BLaER1 (cell line): ENCODE results near the gene FHAD1.

Experiments
- H3K27ac ChIP-seq: shearing (Covaris generic); formaldehyde crosslinking; 2 replicates; pipeline ENCODE4 v1.8.1; 2022
- H3K27me3 ChIP-seq: shearing (Covaris generic); formaldehyde crosslinking; 2 replicates; pipeline ENCODE4 v1.8.1; 2022
- H3K36me3 ChIP-seq: shearing (Covaris generic); formaldehyde crosslinking; 2 replicates; pipeline ENCODE4 v1.8.1; 2022
- H3K4me1 ChIP-seq: shearing (Covaris generic); formaldehyde crosslinking; 2 replicates; pipeline ENCODE4 v1.8.1; 2022
- H3K4me2 ChIP-seq: shearing (Covaris generic); formaldehyde crosslinking; 2 replicates; pipeline ENCODE4 v1.8.1; 2022
- H3K4me3 ChIP-seq: shearing (Covaris generic); formaldehyde crosslinking; 2 replicates; pipeline ENCODE4 v1.8.1; 2022
- H3K9ac ChIP-seq: shearing (Covaris generic); formaldehyde crosslinking; 2 replicates; pipeline ENCODE4 v1.8.1; 2022
- H3K9me3 ChIP-seq: shearing (Covaris generic); formaldehyde crosslinking; 2 replicates; pipeline ENCODE4 v1.8.1; 2022
- H4K20me1 ChIP-seq: shearing (Covaris generic); formaldehyde crosslinking; 2 replicates; pipeline ENCODE4 v1.8.1; 2022
- Cebpa-rat ChIP-seq: shearing (Covaris generic); IDR thresholded peaks from 2 replicates; pipeline ENCODE4 v1.8.1; 2022

The FHAD1 gene

DNA sequence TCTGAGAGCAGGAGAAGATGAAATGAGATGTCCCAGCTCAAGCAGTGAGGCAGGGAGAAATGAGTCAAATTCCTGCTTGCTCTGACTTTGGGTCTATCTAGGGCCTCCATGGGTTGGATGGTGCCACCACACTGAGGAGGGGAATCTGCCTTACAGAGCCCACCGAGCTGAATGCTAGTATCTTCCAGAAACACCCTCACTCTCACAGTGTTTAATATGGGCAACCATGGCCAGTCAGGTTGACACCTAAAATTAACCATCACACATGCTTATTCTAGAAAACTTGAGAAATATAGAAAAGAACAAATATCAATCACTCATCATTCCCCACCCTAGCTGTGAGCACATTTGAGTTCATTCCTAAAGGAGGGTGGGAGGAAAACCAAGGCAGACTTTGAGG is 29.4 kb upstream of the FHAD1 start:
- no peaks in the 10 kb centered on the region for H3K4me1 ChIP-seq
- H3K27me3 ChIP-seq: no peaks in the 10 kb centered on the region
- H3K36me3 ChIP-seq: 0 out of 2 replicates have a peak, but pooled peaks cover 7% of the 10 kb centered on the region
- H3K9me3 ChIP-seq: peaks cover 19% of the 10 kb centered on the region
- no peak overlapping the region for H3K27ac ChIP-seq
- H4K20me1 ChIP-seq: no peaks in the 10 kb centered on the region
- H3K9ac ChIP-seq: no peak overlapping the region
- H3K4me3 ChIP-seq: no peak overlapping the region
- no peak for TF ChIP-seq Cebpa-rat
- H3K4me2 ChIP-seq: no peak overlapping the region

DNA sequence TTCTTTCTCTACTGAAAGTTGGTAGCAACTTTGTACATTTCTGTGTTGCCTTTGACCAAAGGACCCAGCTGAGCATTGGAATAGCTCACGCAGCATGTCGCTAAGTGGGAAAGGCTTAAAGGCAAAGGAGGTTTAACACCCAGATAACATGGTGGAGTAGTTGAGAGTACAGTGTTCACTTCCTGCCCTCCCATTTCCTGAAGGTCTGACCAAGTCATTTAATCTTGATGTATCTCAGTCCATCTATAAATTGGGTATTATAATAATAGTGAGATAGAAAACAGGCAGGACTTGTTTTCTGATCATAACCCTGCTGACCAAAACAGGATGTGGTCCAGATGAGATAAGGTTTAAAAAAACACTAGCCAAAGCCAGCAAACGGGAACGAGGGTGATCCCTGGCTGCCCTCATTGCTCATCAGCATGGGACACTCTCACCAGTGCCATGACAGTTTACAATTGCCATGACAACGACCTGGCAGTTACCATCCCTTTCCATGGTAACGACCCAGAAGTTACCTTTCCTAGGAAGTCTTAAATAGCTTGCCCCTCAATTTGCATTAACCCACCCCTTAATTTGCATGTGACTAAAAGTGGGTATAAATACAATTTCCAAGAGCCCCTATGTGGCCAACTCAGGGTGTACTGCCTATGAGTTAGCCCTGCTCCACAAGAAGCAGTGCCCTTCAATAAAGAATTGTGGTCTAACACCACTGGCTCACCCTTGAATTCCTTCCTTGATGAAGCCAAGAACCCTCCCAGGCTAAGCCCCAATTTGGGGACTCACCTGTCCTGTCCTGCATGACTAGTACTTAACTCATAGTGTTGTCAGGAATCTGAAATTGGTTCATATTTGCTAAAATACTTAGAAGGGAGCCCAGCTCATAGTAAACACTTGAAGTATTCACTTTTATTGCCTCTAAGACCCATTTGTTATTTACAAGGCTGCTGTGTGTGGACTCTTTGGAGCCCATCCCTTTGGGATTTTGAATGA is 28.4 kb upstream of the FHAD1 start:
- no peak overlapping the region for H3K9ac ChIP-seq
- H3K27ac ChIP-seq: no peak overlapping the region
- H3K4me2 ChIP-seq: no peak overlapping the region

DNA sequence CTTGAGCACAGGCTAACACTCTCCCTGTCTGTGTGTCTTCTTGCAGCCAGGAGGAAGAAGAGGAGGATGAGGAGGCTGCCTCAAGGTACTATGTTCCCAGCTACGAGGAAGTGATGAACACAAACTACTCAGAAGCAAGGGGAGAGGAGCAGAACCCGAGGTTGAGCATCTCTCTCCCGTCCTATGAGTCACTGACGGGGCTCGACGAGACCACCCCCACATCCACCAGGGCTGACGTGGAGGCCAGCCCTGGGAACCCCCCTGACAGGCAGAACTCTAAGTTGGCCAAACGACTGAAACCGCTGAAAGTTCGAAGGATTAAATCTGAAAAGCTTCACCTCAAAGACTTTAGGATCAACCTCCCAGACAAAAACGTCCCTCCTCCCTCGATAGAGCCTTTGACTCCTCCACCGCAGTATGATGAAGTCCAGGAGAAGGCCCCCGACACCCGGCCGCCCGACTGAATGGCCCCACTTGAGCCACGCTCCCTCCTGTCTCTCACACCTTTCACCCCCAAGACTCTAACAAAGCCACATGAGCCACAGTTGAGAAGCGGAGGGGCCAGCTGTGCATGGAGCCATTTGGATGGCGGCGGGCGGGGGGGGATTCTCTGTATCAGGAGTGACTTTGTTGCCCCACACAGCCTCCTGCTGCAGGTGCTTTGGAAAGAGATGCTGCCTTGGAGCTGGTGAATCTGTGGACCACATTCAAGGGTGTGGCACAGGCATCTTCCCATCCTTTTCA is 27.6 kb upstream of the FHAD1 start:
- peaks cover 9% of the 10 kb centered on the region for H3K4me1 ChIP-seq
- H3K4me2 ChIP-seq: no peak overlapping the region
- H3K27me3 ChIP-seq: no peaks in the 10 kb centered on the region
- no peaks in the 10 kb centered on the region for H4K20me1 ChIP-seq
- H3K9ac ChIP-seq: no peak overlapping the region
- 0 out of 2 replicates have a peak, but pooled peaks cover 7% of the 10 kb centered on the region for H3K36me3 ChIP-seq
- peaks cover 19% of the 10 kb centered on the region for H3K9me3 ChIP-seq
- H3K27ac ChIP-seq: no peak overlapping the region
- H3K4me3 ChIP-seq: no peak overlapping the region
- TF ChIP-seq Cebpa-rat: no peak

More for the DNA sequence above, 28.4 kb upstream of the FHAD1 start:
- Histone ChIP-seq H3K36me3 (0 out of 2 replicates have a peak, but pooled peaks cover 7% of the 10 kb centered on the region), H4K20me1 (no peaks in the 10 kb centered on the region), H3K9me3 (peaks cover 19% of the 10 kb centered on the region), H3K4me3 (no peak overlapping the region), H3K4me1 (peaks cover under 1% of the 10 kb centered on the region), H3K27me3 (no peaks in the 10 kb centered on the region)
- no peak for TF ChIP-seq Cebpa-rat

DNA sequence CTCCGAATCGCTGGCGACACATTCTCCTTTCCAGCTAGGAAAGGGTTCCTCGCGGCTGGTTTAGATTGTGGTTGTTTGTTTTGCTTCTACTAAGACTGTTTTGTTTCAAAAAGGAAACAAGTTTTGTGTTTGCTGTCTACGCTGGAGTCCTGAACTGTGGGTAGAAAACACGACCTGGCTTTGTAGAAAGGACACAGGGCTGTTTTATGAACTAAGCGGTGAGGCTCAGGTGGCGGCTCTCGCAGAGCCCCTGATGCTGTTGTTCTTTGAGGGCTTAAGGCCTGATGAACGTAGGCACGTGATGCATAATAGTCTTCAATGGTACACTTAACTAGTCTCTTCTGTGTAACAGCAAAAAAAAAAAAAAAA is 27.0 kb upstream of the FHAD1 start:
- no peak for TF ChIP-seq Cebpa-rat
- Histone ChIP-seq H3K4me2 (no peak overlapping the region), H3K4me1 (peaks cover 14% of the 10 kb centered on the region), H3K9ac (no peak overlapping the region), H3K36me3 (0 out of 2 replicates have a peak, but pooled peaks cover 7% of the 10 kb centered on the region), H4K20me1 (no peaks in the 10 kb centered on the region), H3K9me3 (peaks cover 19% of the 10 kb centered on the region), H3K4me3 (no peak overlapping the region), H3K27me3 (no peaks in the 10 kb centered on the region), H3K27ac (no peak overlapping the region)

DNA sequence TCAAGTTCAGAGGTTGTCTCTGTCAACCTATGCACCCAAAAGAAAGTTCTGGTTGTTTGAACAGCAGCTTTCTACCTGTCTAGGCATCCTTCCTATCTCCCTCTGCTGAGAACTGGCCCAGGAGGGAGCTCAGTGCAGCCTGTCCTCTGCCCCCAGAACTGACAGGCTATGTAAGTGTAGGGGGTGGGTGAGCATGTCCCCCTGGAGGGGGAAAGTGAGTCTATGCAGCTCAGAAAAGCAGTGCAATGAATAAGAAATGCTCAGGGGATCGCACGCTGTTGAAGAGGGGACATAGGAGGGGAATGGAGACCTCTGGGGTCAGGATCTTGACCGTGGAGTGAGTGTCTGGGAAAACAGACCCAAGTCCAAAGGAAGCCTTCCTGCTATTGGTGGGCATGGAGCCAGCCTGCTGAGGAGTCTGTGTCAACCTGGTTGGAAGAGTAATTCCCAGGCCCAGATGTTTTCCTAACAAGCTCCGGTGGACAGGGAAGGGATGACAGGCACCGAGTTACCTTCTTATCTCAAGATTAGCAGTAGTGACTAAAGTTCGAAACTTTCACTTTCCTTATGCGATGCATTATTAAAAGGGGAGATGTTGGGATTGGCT is 26.1 kb upstream of the FHAD1 start:
- Histone ChIP-seq H3K27me3 (no peaks in the 10 kb centered on the region), H3K4me2 (no peak overlapping the region), H3K9me3 (peaks cover 19% of the 10 kb centered on the region), H4K20me1 (no peaks in the 10 kb centered on the region), H3K9ac (no peak overlapping the region), H3K4me1 (peaks cover 16% of the 10 kb centered on the region), H3K36me3 (0 out of 2 replicates have a peak, but pooled peaks cover 7% of the 10 kb centered on the region), H3K27ac (no peak overlapping the region), H3K4me3 (no peak overlapping the region)
- TF ChIP-seq Cebpa-rat: no peak

DNA sequence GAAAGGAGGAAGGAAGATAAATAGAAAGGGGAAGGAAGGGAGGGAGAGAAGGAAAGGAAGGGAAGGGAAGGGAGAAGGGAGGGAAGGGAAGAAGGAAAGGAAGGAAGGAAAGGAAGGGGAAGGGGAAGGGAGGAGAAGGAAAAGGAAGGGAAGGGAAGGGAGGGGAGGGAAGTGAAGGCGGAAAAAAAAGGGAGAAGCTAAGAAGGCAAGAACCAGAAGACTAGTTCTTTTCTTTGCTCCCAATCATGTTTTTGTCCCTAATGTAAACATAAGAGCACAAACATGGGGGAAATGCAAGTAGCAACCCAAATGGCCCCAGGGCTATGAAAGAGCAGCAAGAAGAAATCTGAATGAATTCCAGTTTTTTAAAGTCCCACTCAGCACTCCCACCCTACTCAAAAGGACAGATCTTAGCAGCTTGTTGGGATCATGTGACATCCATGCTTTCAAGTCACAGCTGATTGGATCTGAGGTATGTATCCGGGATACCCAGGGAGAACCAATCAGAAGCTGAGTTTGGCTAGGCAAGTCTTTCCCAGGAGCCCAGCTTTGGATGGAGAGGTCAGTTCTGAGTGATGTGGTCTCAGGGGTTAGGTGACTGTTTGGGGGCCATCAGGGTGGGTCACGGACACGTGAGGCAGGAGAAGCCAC is 24.2 kb upstream of the FHAD1 start:
- no peak overlapping the region for H3K4me3 ChIP-seq
- H4K20me1 ChIP-seq: no peaks in the 10 kb centered on the region
- H3K4me2 ChIP-seq: no peak overlapping the region
- no peak for TF ChIP-seq Cebpa-rat
- H3K4me1 ChIP-seq: peaks cover 31% of the 10 kb centered on the region
- H3K9ac ChIP-seq: no peak overlapping the region
- H3K27ac ChIP-seq: no peak overlapping the region
- peaks cover 16% of the 10 kb centered on the region for H3K9me3 ChIP-seq
- 0 out of 2 replicates have a peak, but pooled peaks cover 7% of the 10 kb centered on the region for H3K36me3 ChIP-seq
- H3K27me3 ChIP-seq: no peaks in the 10 kb centered on the region

DNA sequence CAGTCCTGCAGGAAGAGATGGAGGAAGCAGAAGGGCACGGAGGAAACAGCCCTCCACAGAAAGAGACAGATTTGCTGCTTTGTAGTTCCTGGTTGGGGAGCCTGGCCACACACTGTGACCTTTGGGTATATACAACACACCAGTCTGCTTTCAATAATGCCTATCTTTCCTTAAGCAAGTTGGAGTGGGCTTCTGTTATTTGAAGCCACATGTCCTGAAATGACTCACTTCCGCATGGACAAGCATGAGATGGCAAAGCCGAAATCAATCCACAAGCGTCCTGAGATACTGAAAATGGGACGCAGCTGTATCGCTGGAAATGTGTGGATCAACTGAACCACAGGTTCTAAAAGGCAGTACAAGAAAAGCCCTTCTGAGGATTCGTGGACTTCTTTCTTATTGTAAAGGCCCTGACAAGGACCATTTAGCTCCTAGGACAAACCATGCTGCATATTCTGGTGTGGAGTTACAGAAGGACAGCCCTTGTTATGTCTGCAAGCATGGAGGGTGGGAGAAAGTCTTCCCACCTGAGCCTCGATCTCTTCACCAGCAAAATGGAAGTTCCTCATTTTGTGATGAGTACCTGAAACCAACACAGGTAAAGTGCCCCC is 22.7 kb upstream of the FHAD1 start:
- Histone ChIP-seq H3K4me3 (no peak overlapping the region), H4K20me1 (no peaks in the 10 kb centered on the region), H3K9ac (no peak overlapping the region), H3K4me2 (peak overlapping the region; percentile 31), H3K27me3 (no peaks in the 10 kb centered on the region), H3K27ac (peak overlapping the region; percentile 3; the same call in 1 of the 2 replicates), H3K36me3 (0 out of 2 replicates have a peak, but pooled peaks cover under 1% of the 10 kb centered on the region), H3K4me1 (peaks cover 31% of the 10 kb centered on the region), H3K9me3 (peaks cover 1% of the 10 kb centered on the region)
- no peak for TF ChIP-seq Cebpa-rat

DNA sequence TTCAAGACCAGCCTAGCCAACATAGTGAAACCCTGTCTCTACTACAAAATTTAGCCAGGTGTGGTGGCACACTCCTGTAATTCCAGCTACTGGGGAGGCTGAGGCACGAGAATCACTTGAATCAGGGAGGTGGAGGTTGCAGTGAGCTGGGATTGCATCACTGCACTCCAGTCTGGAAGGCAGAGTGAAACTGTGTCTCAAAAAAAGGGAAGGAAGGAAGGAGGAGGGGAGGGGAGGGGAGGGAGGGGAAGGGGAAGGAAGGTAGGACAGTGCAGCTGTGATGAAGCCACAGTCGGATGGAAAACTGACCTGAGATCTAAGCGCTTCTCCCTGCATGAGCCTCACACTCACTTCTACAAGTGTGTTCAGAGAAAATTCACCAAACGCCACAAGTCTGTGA is 22.0 kb upstream of the FHAD1 start:
- H4K20me1 ChIP-seq: no peaks in the 10 kb centered on the region
- no peak for TF ChIP-seq Cebpa-rat
- peak overlapping the region; percentile 31 for H3K4me2 ChIP-seq
- peaks cover 31% of the 10 kb centered on the region for H3K4me1 ChIP-seq
- no peak overlapping the region for H3K9ac ChIP-seq
- no peak overlapping the region for H3K27ac ChIP-seq
- no peak overlapping the region for H3K4me3 ChIP-seq
- H3K36me3 ChIP-seq: no peaks in the 10 kb centered on the region
- H3K27me3 ChIP-seq: no peaks in the 10 kb centered on the region
- H3K9me3 ChIP-seq: no peaks in the 10 kb centered on the region

DNA sequence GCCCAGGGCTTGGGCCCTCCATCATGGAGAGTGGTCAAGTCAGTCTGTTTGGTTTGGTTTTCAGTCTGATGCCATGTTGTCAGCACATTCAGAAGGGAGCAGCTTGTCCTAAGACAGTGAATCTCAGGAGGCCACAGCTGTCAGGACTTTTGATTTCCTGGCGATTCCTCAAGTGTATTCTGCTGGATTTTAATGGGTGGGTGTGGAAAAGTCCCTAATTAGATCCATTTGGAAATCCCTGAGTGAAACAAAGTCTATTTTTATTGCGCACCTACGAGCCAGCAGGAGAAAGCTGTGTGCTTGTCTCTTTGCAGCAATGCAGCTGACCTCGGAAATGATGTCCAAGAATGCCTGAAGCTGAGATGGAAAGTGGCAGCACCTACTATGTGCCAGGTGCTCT is 21.6 kb upstream of the FHAD1 start:
- Histone ChIP-seq H3K27ac (no peak overlapping the region), H3K27me3 (no peaks in the 10 kb centered on the region), H3K4me2 (no peak overlapping the region), H4K20me1 (no peaks in the 10 kb centered on the region), H3K9ac (no peak overlapping the region), H3K36me3 (no peaks in the 10 kb centered on the region), H3K4me1 (peaks cover 31% of the 10 kb centered on the region), H3K4me3 (no peak overlapping the region), H3K9me3 (no peaks in the 10 kb centered on the region)
- TF ChIP-seq Cebpa-rat: no peak
